ENCODE measurements around the gene SLC35G1. TPM values are rescaled to one million over a fixed set of nuclear protein-coding genes. Genes with fewer than 3 reads are reported as not detected.

SLC35G1 gene, protein sequence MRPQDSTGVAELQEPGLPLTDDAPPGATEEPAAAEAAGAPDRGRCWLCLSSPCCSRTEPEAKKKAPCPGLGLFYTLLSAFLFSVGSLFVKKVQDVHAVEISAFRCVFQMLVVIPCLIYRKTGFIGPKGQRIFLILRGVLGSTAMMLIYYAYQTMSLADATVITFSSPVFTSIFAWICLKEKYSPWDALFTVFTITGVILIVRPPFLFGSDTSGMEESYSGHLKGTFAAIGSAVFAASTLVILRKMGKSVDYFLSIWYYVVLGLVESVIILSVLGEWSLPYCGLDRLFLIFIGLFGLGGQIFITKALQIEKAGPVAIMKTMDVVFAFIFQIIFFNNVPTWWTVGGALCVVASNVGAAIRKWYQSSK
- total RNA-seq (1 to 10 TPM; 5.3 to 6.2 TPM), polyA plus RNA-seq (1 to 10 TPM; 5.0 to 7.3 TPM)

DNA sequence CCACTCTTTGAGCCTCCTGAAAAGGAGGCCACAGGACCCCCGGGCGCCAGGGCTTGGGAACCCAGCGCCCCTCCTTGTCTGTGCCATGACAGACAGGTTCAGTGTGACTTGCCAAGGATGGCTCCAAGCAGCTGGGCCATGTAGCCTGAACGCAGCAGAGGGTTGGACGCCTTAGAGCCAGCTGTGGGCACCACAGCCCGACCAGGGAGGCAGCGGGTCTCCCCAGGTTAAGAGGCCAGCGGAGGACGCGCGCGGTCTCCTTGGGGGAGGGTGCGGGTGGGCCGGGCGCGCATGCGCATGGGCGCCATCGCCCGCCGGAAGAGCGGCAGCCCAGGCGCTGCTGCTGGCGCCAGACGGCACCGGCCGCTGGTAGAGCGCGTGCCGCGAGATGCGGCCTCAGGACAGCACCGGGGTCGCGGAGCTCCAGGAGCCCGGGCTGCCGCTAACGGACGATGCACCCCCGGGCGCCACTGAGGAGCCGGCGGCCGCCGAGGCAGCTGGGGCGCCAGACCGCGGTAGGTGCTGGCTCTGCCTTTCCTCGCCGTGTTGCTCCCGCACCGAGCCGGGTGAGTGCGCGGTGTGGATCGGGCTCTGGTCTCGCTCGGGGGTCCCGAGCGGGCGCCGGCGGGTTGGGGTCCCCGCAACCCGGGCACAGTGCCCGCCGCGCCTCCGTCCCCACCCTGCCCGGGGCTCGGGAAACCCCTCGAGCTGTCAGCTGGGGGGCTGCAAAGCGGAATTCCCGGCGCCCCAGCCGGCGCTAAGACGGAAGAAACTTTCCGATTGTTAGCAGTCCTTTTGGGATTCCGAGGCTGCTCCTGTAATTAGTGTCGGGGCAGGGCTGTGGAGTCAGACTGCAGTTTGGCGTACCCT, at the start of gene SLC35G1:
Gene SLC35G1 (plus strand): TSS at position 333 of the 870 bp plus-strand sequence. CDS start 56 bp downstream, at position 389.
- Mint-ChIP-seq H3K27ac (peak within 1 kb of the TSS; percentile 66 to 83 (median 78)), H3K4me1 (peaks cover 30 to 41% (median 32%) of the 10 kb centered on the region in 4 donors), H3K9me3 (peaks cover 0 to 2% (median 0%) of the 10 kb centered on the region in 8 donors), H3K4me3 (peak within 1 kb of the TSS; percentile 85 to 92 (median 88)), H3K27me3 (peaks cover 5% of the 10 kb centered on the region in 2 donors), H3K36me3 (peaks cover 0 to 6% of the 10 kb centered on the region in 2 donors)
- intact Hi-C loops (cut with micrococcal nuclease) = loop anchor here (5.0 kb wide), 1 partner anchor 192 kb away; the partner anchor contains the start of gene FRA10AC1
- POLR2A ChIA-PET (ENCODE audit: partially characterized antibody) = interaction anchor here (0.5 to 4.2 kb wide), 4 partner anchors 12 to 192 kb away, joined by 3 to 26 read pairs (median 4); partner anchors contain the start of gene FRA10AC1
- CTCF ChIA-PET (ENCODE audit: partially characterized antibody) = interaction anchor here (1.6 to 2.6 kb wide), 4 partner anchors 11 to 341 kb away, joined by 3 to 11 read pairs (median 6); no protein-coding TSS in a partner anchor
- no peaks in the 10 kb centered on the region for H3K36me3 ChIP-seq (ENCODE audit: insufficient read depth, low read length)
- no peaks in the 10 kb centered on the region for H3K27me3 ChIP-seq (ENCODE audit: insufficient read depth, low read length)
- no peaks in the 10 kb centered on the region for H3K9me3 ChIP-seq (ENCODE audit: control insufficient read depth in 1 of 2, low read length in 2 of 2)
- peak within 1 kb of the TSS; percentile 50 to 68 for H3K4me3 ChIP-seq (ENCODE audit: low read length in 2 of 2)
- peak within 1 kb of the TSS; percentile 40 for H3K27ac ChIP-seq (ENCODE audit: low read depth, low read length)
- DNase-seq = peak; percentile 48 to 72 (median 63)
- H3K4me1 ChIP-seq (ENCODE audit: insufficient read depth, low read length) = peaks cover 26% of the 10 kb centered on the region

DNA sequence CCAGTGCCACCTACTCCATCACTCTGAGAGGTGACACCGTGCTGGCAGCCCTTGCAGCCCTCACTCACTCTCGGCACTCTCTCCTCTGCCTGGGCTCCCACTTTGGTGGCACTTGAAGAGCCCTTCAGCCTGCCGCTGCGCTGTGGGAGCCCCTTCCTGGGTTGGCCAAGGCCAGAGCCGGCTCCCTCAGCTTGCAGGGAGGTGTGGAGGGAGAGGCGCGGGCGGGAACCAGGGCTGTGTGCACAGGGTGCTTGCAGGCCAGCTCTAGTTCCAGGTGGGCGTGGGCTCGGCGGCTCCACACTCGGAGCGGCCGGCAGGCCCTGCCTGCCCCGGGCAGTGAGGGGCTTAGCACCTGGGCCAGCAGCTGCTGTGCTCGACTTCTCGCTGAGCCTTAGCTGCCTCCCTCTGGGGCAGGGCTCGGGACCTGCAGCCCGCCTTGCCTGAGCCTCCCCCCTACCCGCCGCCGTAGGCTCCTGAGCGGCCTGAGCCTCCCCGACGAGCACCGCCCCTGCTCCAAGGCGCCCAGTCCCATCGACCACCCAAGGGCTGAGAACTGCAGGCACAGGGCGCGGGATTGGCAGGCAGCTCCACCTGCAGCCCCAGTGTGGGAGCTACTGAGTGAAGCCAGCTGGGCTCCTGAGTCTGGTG, 48.7 kb upstream of the SLC35G1 start:
- no peaks in the 10 kb centered on the region for H3K36me3 Mint-ChIP-seq
- no peaks in the 10 kb centered on the region for H3K4me1 Mint-ChIP-seq
- Histone ChIP-seq H3K36me3 (ENCODE audit: insufficient read depth, low read length) (no peaks in the 10 kb centered on the region), H3K27ac (ENCODE audit: low read depth, low read length) (no peak overlapping the region), H3K4me1 (ENCODE audit: insufficient read depth, low read length) (no peaks in the 10 kb centered on the region), H3K9me3 (ENCODE audit: control insufficient read depth in 1 of 2, low read length in 2 of 2) (no peaks in the 10 kb centered on the region), H3K4me3 (ENCODE audit: low read length in 2 of 2) (no peak overlapping the region), H3K27me3 (ENCODE audit: insufficient read depth, low read length) (no peaks in the 10 kb centered on the region)
- no peak for DNase-seq
- no peak overlapping the region for H3K27ac Mint-ChIP-seq
- peaks cover 2 to 4% of the 10 kb centered on the region in 2 donors for H3K27me3 Mint-ChIP-seq
- ChIA-PET CTCF (ENCODE audit: partially characterized antibody) (no interaction called here), POLR2A (ENCODE audit: partially characterized antibody) (no interaction called here)
- peaks cover 0 to 3% (median 0%) of the 10 kb centered on the region in 8 donors for H3K9me3 Mint-ChIP-seq
- H3K4me3 Mint-ChIP-seq = no peak overlapping the region
- intact Hi-C loops (cut with micrococcal nuclease) = no loop called here

DNA sequence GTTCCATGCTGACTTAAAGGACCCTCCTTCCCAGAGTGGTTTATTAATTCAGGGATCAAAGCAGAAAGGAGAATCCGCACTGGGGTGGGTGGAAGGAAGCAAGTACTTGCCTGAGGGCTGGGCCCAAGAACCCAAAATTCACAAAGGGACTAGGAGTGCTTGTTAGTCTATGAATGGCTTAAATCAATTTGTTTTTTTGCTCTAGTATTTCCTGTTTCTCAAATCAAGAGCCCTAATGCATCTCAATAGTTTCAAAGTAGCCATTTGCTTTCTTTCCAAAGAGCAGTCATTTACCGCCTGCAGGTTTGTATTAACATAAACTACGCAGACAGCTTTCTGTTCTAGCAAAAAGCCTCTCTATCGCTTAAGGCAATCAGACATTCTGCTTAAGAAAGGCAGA, 44.2 kb upstream of the SLC35G1 start:
- H3K4me3 Mint-ChIP-seq = no peak overlapping the region
- no peaks in the 10 kb centered on the region for H3K4me1 Mint-ChIP-seq
- no peaks in the 10 kb centered on the region for H3K27me3 ChIP-seq (ENCODE audit: insufficient read depth, low read length)
- no peaks in the 10 kb centered on the region for H3K36me3 ChIP-seq (ENCODE audit: insufficient read depth, low read length)
- ChIA-PET POLR2A (ENCODE audit: partially characterized antibody) (no interaction called here), CTCF (ENCODE audit: partially characterized antibody) (no interaction called here)
- peaks cover 0 to 5% (median 0%) of the 10 kb centered on the region in 8 donors for H3K9me3 Mint-ChIP-seq
- H3K27ac ChIP-seq (ENCODE audit: low read depth, low read length) = no peak overlapping the region
- H3K4me3 ChIP-seq (ENCODE audit: low read length in 2 of 2) = no peak overlapping the region
- H3K4me1 ChIP-seq (ENCODE audit: insufficient read depth, low read length) = no peaks in the 10 kb centered on the region
- H3K27ac Mint-ChIP-seq = no peak overlapping the region
- no peaks in the 10 kb centered on the region for H3K9me3 ChIP-seq (ENCODE audit: control insufficient read depth in 1 of 2, low read length in 2 of 2)
- no peak for DNase-seq
- intact Hi-C loops (cut with micrococcal nuclease) = no loop called here
- peaks cover 0 to 4% of the 10 kb centered on the region in 2 donors for H3K27me3 Mint-ChIP-seq
- H3K36me3 Mint-ChIP-seq = no peaks in the 10 kb centered on the region

DNA sequence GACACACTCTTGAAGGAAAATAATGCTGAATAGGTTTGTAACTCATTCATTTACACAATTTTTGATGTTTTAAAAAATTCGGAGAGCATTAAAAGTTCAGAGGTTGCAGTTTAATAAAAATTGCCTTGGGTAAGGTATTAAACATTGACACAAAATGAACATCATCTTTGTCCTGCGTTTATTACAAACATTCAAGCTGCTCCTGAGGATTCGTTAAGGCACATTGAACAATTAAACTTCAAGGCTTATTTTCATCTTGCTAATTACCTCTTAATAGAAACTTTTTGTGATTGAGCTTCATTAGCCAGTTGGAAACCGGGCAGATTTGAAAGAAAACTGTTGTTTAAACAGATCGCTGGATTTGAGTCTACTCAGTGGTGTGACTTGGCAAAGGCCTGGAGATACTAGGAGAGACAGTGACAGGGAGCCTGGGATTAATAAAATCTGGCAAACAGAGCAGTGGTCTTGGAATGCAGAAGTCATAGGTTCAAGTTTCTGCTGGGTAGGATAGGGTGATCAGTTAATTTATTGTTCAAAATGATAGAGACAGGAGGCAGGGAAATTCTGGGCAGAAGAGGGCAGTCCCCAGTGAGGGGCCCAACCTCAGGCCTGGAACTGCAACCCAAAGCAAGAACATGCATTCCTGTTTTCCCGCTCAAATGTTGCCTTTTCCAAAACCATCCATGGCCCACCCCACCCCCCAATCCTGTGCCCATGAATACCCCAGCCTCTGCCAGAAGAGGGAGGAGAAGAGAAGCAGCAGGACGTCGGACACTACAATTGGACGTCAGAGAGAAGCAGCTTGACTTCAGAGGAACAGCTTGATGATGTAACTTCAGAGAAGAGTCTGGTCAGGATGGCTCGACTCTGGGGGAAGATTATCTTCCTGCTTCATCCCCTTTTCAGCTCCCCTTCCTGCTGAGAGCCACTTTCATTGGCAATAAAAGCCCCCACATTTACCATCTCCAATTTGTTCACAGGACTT, 43.5 kb upstream of the SLC35G1 start:
- Histone ChIP-seq H3K27ac (ENCODE audit: low read depth, low read length) (no peak overlapping the region), H3K9me3 (ENCODE audit: control insufficient read depth in 1 of 2, low read length in 2 of 2) (no peaks in the 10 kb centered on the region), H3K36me3 (ENCODE audit: insufficient read depth, low read length) (no peaks in the 10 kb centered on the region), H3K4me1 (ENCODE audit: insufficient read depth, low read length) (no peaks in the 10 kb centered on the region), H3K27me3 (ENCODE audit: insufficient read depth, low read length) (no peaks in the 10 kb centered on the region), H3K4me3 (ENCODE audit: low read length in 2 of 2) (no peak overlapping the region)
- ChIA-PET CTCF (ENCODE audit: partially characterized antibody) (no interaction called here), POLR2A (ENCODE audit: partially characterized antibody) (no interaction called here)
- no peak for DNase-seq
- Mint-ChIP-seq H3K36me3 (no peaks in the 10 kb centered on the region), H3K27me3 (peaks cover 0 to 4% of the 10 kb centered on the region in 2 donors), H3K4me3 (no peak overlapping the region), H3K9me3 (peaks cover 0 to 5% (median 0%) of the 10 kb centered on the region in 8 donors), H3K4me1 (no peaks in the 10 kb centered on the region), H3K27ac (no peak overlapping the region)
- intact Hi-C loops (cut with micrococcal nuclease) = loop anchor here (10.0 kb wide), 1 partner anchor 476 kb away; no protein-coding TSS in a partner anchor

DNA sequence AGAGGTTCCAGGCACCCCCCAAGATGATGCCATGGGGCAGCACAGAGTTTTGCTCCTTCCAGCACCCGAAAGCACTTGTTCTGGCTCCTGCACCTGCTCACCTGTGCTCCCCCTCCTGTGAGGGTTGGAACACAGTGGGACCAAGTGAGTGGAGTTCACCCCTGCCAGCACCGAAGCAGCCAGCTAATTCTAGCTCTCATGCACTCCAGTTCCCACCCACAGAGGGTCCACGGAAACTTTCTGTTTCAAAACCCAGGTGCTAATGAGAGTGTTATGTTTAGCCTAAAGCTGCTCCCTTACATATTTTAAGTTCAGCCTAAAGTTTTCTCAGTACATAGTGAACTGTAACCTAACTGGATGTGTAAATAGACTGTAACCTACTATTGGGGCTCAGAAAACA, 42.6 kb upstream of the SLC35G1 start:
- no peak for DNase-seq
- ChIA-PET CTCF (ENCODE audit: partially characterized antibody) (no interaction called here), POLR2A (ENCODE audit: partially characterized antibody) (no interaction called here)
- H3K9me3 Mint-ChIP-seq = peaks cover 0 to 5% (median 0%) of the 10 kb centered on the region in 8 donors
- H3K4me3 Mint-ChIP-seq = no peak overlapping the region
- Histone ChIP-seq H3K36me3 (ENCODE audit: insufficient read depth, low read length) (no peaks in the 10 kb centered on the region), H3K27ac (ENCODE audit: low read depth, low read length) (no peak overlapping the region), H3K9me3 (ENCODE audit: control insufficient read depth in 1 of 2, low read length in 2 of 2) (no peaks in the 10 kb centered on the region), H3K27me3 (ENCODE audit: insufficient read depth, low read length) (no peaks in the 10 kb centered on the region), H3K4me1 (ENCODE audit: insufficient read depth, low read length) (no peaks in the 10 kb centered on the region), H3K4me3 (ENCODE audit: low read length in 2 of 2) (no peak overlapping the region)
- no peak overlapping the region for H3K27ac Mint-ChIP-seq
- H3K27me3 Mint-ChIP-seq = peaks cover 0 to 4% of the 10 kb centered on the region in 2 donors
- no peaks in the 10 kb centered on the region for H3K36me3 Mint-ChIP-seq
- intact Hi-C loops (cut with micrococcal nuclease) = loop anchor here (10.0 kb wide), 1 partner anchor 476 kb away; no protein-coding TSS in a partner anchor
- H3K4me1 Mint-ChIP-seq = no peaks in the 10 kb centered on the region

DNA sequence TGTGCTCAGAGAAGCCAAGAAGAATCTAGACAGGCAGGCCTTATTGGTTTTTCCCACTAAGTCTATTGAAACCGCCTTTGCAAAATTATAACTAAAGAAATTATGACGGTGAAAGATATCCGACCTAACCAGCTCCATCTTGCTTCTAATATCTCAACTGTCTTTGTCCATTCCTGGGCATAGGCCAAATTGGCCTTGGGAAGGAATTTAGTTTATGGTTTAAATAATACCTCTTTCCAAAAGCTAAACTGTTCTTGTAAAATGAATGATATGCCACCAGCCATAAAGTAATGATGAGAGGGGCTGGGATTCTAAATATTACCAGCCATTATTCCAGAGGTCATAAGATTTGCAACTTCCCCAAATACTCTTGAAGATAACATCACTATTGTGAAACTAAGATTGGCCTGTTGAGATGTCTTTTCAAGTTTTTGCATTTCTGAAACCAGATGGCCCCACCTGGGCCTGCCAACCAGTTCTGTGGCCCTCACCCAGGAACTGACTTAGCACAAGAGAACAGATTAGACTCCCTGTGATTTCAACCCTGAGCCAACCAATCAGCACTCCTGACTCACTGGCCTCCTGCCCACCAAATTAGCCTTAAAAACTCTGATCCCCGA, 41.2 kb upstream of the SLC35G1 start:
- Mint-ChIP-seq H3K4me3 (no peak overlapping the region), H3K27ac (no peak overlapping the region), H3K27me3 (peaks cover under 1 to 2% of the 10 kb centered on the region in 2 donors), H3K4me1 (no peaks in the 10 kb centered on the region), H3K9me3 (peaks cover 0 to 5% (median 0%) of the 10 kb centered on the region in 8 donors), H3K36me3 (no peaks in the 10 kb centered on the region)
- Histone ChIP-seq H3K27ac (ENCODE audit: low read depth, low read length) (no peak overlapping the region), H3K4me3 (ENCODE audit: low read length in 2 of 2) (no peak overlapping the region), H3K9me3 (ENCODE audit: control insufficient read depth in 1 of 2, low read length in 2 of 2) (no peaks in the 10 kb centered on the region), H3K36me3 (ENCODE audit: insufficient read depth, low read length) (no peaks in the 10 kb centered on the region), H3K4me1 (ENCODE audit: insufficient read depth, low read length) (no peaks in the 10 kb centered on the region), H3K27me3 (ENCODE audit: insufficient read depth, low read length) (no peaks in the 10 kb centered on the region)
- DNase-seq = no peak
- POLR2A ChIA-PET (ENCODE audit: partially characterized antibody) = no interaction called here
- intact Hi-C loops (cut with micrococcal nuclease) = loop anchor here (10.0 kb wide), 1 partner anchor 478 kb away; no protein-coding TSS in a partner anchor
- CTCF ChIA-PET (ENCODE audit: partially characterized antibody) = no interaction called here

Data from CD4-positive, alpha-beta memory T cell (primary cell).